Liver (tissue), 9 donors: ENCODE measurements around the gene ZXDC. TPM values are rescaled to one million over a fixed set of nuclear protein-coding genes. Genes with fewer than 3 reads are reported as not detected.

ENCODE experiments used
- DNase-seq: peaks from one replicate; pipeline ENCODE4 v3.0.0-alpha.2; 2017; ENCODE audit warnings: low spot score
- H3K27ac ChIP-seq, 2 donors: one replicate each; pipeline ENCODE4 v1.7.0; 2013; ENCODE audit warnings: inconsistent platforms in 2 of 2, low read length in 2 of 2, control low read depth in 1 of 2, low read depth in 1 of 2, mild to moderate bottlenecking in 1 of 2
- H3K27me3 ChIP-seq, 4 donors: one replicate each; pipeline versions ENCODE4 v1.6.1 to v1.7.0; 2013; ENCODE audit warnings: low read length in 3 of 4, inconsistent platforms in 1 of 4, mild to moderate bottlenecking in 1 of 4, moderate library complexity in 1 of 4; ENCODE audit not compliant: control insufficient read depth in 4 of 4, insufficient read depth in 4 of 4
- H3K36me3 ChIP-seq, 4 donors: one replicate each; pipeline versions ENCODE4 v1.6.1 to v1.7.0; 2013; ENCODE audit warnings: low read length in 3 of 4, mild to moderate bottlenecking in 3 of 4, low read depth in 1 of 4, moderate library complexity in 1 of 4; ENCODE audit not compliant: control insufficient read depth in 4 of 4, insufficient read depth in 3 of 4
- H3K4me1 ChIP-seq, 4 donors: one replicate each; pipeline versions ENCODE4 v1.6.1 to v1.7.0; 2013; ENCODE audit warnings: low read length in 3 of 4, mild to moderate bottlenecking in 3 of 4, moderate library complexity in 1 of 4; ENCODE audit not compliant: control insufficient read depth in 4 of 4, insufficient read depth in 4 of 4
- H3K4me3 ChIP-seq, 3 donors: one replicate each; pipeline versions ENCODE4 v1.6.1 to v1.7.0; 2013; ENCODE audit warnings: low read length in 3 of 3, control low read depth in 1 of 3, low read depth in 1 of 3, mild to moderate bottlenecking in 1 of 3
- H3K9ac ChIP-seq, 2 donors: one replicate each; pipeline ENCODE4 v1.7.0; 2013; ENCODE audit warnings: low read length in 2 of 2, mild to moderate bottlenecking in 2 of 2, moderate library complexity in 2 of 2, control low read depth in 1 of 2, low read depth in 1 of 2
- H3K9me3 ChIP-seq, 4 donors: one replicate each; pipeline versions ENCODE4 v1.6.1 to v1.7.0; 2013; ENCODE audit warnings: low read length in 3 of 4; ENCODE audit not compliant: control insufficient read depth in 4 of 4
- ATF3 ChIP-seq: IDR thresholded peaks from 2 replicates; pipeline ENCODE4 v1.6.1; 2016; ENCODE audit warnings: antibody characterized with exemption
- CTCF ChIP-seq: fragments of 150-350 bp; IDR thresholded peaks from 2 replicates; pipeline ENCODE4 v1.5.1; 2017; ENCODE audit warnings: improper control_type of control experiment, low read depth, low read length; ENCODE audit not compliant: missing input control
- EGR1 ChIP-seq, 2 donors: IDR thresholded peaks; 2 replicates each; pipeline ENCODE4 v1.6.1; 2016 to 2018; ENCODE audit warnings: antibody characterized with exemption in 2 of 2, low read depth in 2 of 2
- FOXA1 ChIP-seq: IDR thresholded peaks from 2 replicates; pipeline ENCODE4 v1.6.1; 2016; ENCODE audit warnings: antibody characterized with exemption
- FOXA2 ChIP-seq: IDR thresholded peaks from 2 replicates; pipeline ENCODE4 v1.6.1; 2016; ENCODE audit warnings: antibody characterized with exemption
- GABPA ChIP-seq, 2 donors: IDR thresholded peaks in 1 of 2; conservative IDR thresholded peaks in 1 of 2; 2 replicates each; pipeline ENCODE4 v1.6.1; 2016; ENCODE audit warnings: antibody characterized with exemption in 2 of 2, mild to moderate bottlenecking in 1 of 2, moderate library complexity in 1 of 2
- HNF4A ChIP-seq, 2 donors: conservative IDR thresholded peaks; 2 replicates each; pipeline ENCODE4 v1.6.1; 2016; ENCODE audit warnings: antibody characterized with exemption in 2 of 2, mild to moderate bottlenecking in 2 of 2
- HNF4G ChIP-seq: IDR thresholded peaks from 2 replicates; pipeline ENCODE4 v1.6.1; 2016; ENCODE audit warnings: antibody characterized with exemption
- JUND ChIP-seq, 2 donors: IDR thresholded peaks; 2 replicates each; pipeline ENCODE4 v1.6.1; 2016; ENCODE audit warnings: antibody characterized with exemption in 2 of 2
- MAX ChIP-seq: IDR thresholded peaks from 2 replicates; pipeline ENCODE4 v1.6.1; 2016; ENCODE audit warnings: antibody characterized with exemption
- NR2F2 ChIP-seq: IDR thresholded peaks from 2 replicates; pipeline ENCODE4 v1.6.1; 2016; ENCODE audit warnings: antibody characterized with exemption
- RAD21 ChIP-seq, 2 donors: IDR thresholded peaks; 2 replicates each; pipeline ENCODE4 v1.6.1; 2016; ENCODE audit warnings: antibody characterized with exemption in 2 of 2, mild to moderate bottlenecking in 2 of 2
- REST ChIP-seq: IDR thresholded peaks from 2 replicates; pipeline ENCODE4 v1.6.1; 2016; ENCODE audit warnings: antibody characterized with exemption, mild to moderate bottlenecking
- RXRA ChIP-seq, 2 donors: IDR thresholded peaks; 2 replicates each; pipeline ENCODE4 v1.6.1; 2017 to 2018; ENCODE audit warnings: antibody characterized with exemption in 2 of 2, mild to moderate bottlenecking in 1 of 2
- SP1 ChIP-seq: IDR thresholded peaks from 2 replicates; pipeline ENCODE4 v1.6.1; 2018; ENCODE audit warnings: antibody characterized with exemption, mild to moderate bottlenecking
- TAF1 ChIP-seq: conservative IDR thresholded peaks from 2 replicates; pipeline ENCODE4 v1.6.1; 2016; ENCODE audit warnings: antibody characterized with exemption, mild to moderate bottlenecking
- YY1 ChIP-seq: IDR thresholded peaks from 2 replicates; pipeline ENCODE4 v1.6.1; 2016; ENCODE audit warnings: antibody characterized with exemption, mild to moderate bottlenecking
- ZBTB33 ChIP-seq: IDR thresholded peaks from 2 replicates; pipeline ENCODE4 v1.6.1; 2016; ENCODE audit warnings: antibody characterized with exemption
- WGBS: extraction: QIAGEN DNeasy Blood & Tissue Kit; methylation state at CpG from one replicate; pipeline ENCODE4 v1.1.7; 2013; 5-methylcytosine and 5-hydroxymethylcytosine counted together
- polyA plus RNA-seq, 2 donors: library from polyadenylated mRNA; stranded (reverse) in 1 of 2; unstranded in 1 of 2; fragments of 200-250 nt in 1 of 2; fragments of >200 nt in 1 of 2; fragmentation: Nextera tagmentation in 1 of 2; extraction: Ambion mirVana in 1 of 2; gene quantifications; one replicate each; pipeline versions ENCODE4 v1.2.1 to v1.2.3, GENCODE V29; 2013 to 2015
- total RNA-seq, 2 donors: library from RNA; depleted of rRNA; stranded (reverse); fragments of >200 nt; gene quantifications; one replicate each; pipeline ENCODE4 v1.2.3, GENCODE V29; 2014
- donor health status: healthy.
- donor health status: healthy.
- donor health status: healthy.
- donor health status: healthy.
- donor health status: healthy.

The ZXDC gene
- total and polyA plus RNA-seq, 4 donors = 7.0 to 42.3 (median 13.9) TPM

GRCh38 chr3:126399351-126399735, 76.3 kb downstream of the ZXDC start:
- Histone ChIP-seq H3K4me3 (no peak overlapping the region), H3K27ac (no peak overlapping the region), H3K4me1 (no peaks in the 10 kb centered on the region), H3K27me3 (peaks cover 0 to 2% (median 0%) of the 10 kb centered on the region in 4 donors), H3K9me3 (no peaks in the 10 kb centered on the region), H3K36me3 (no peaks in the 10 kb centered on the region), H3K9ac (no peak overlapping the region)
- no peak for DNase-seq
- WGBS = 88% methylated on average over 1 of the region's 1 CpG
- TF ChIP-seq ZBTB33 (no peak), FOXA1 (no peak), RAD21 (IDR thresholded peaks at IDR 0.05) (no peak), EGR1 (IDR thresholded peaks at IDR 0.05; ENCODE audit: low read depth in 2 of 2) (no peak)

- Histone ChIP-seq H3K27ac (no peak overlapping the region), H3K27me3 (peaks cover 0 to 2% (median 0%) of the 10 kb centered on the region in 4 donors), H3K9me3 (no peaks in the 10 kb centered on the region), H3K4me3 (no peak overlapping the region), H3K4me1 (no peaks in the 10 kb centered on the region), H3K9ac (no peak overlapping the region), H3K36me3 (no peaks in the 10 kb centered on the region)
- 93% methylated on average over 14 of the region's 14 CpGs for WGBS
- DNase-seq = no peak
- TF ChIP-seq FOXA1 (no peak), SP1 (no peak), REST (no peak), RAD21 (IDR thresholded peaks at IDR 0.05) (no peak), MAX (no peak), ATF3 (no peak), FOXA2 (no peak), JUND (IDR thresholded peaks at IDR 0.05) (no peak), GABPA (IDR thresholded peaks at IDR 0.05 in 1 of 2, conservative IDR thresholded peaks at IDR 0.05 in 1 of 2) (no peak), RXRA (IDR thresholded peaks at IDR 0.05) (no peak), HNF4A (conservative IDR thresholded peaks at IDR 0.05) (no peak), CTCF (no peak), TAF1 (no peak), ZBTB33 (no peak), NR2F2 (no peak), HNF4G (no peak), YY1 (no peak), EGR1 (IDR thresholded peaks at IDR 0.05; ENCODE audit: low read depth in 2 of 2) (no peak)
These were observed 77.0 kb downstream of the ZXDC start for GRCh38 chr3:126398423-126399350.
